GM18498 (cell line): ENCODE results near the gene NAT10.

Experiments used
- ATAC-seq: cut with Tn5 transposase; IDR thresholded peaks from one replicate; pipeline ENCODE4 v1.9.1; 2021; ENCODE audit warnings: mild to moderate bottlenecking, moderate library complexity; ENCODE audit not compliant: unreplicated experiment

NAT10 gene

DNA sequence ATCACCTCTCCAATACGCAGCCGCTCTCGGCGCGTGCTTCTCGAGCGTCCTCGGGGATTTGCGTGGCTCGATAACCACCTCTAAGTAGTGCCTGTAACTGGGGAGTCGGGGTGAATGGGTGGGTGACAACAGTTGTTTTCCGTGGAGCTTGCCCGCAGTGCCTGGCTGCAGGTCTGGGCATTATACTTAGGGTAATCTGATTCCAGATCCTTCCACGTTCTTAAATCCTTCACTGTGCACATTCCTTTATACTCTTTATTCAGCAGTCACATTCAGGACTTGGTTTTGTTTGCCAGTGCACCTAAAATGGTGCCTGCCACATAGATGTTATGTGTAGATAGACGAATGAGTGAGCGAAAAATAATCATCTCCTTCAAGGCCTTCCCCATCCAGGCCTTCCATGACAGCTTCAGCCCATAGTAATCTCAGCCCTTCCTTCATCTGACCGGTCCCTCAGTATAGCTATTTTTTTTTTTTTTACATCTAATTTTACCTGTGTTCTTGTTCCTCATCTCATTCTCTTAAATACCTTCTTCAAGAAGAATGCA, 602 bp downstream of the NAT10 start:
- ATAC-seq: no peak

DNA sequence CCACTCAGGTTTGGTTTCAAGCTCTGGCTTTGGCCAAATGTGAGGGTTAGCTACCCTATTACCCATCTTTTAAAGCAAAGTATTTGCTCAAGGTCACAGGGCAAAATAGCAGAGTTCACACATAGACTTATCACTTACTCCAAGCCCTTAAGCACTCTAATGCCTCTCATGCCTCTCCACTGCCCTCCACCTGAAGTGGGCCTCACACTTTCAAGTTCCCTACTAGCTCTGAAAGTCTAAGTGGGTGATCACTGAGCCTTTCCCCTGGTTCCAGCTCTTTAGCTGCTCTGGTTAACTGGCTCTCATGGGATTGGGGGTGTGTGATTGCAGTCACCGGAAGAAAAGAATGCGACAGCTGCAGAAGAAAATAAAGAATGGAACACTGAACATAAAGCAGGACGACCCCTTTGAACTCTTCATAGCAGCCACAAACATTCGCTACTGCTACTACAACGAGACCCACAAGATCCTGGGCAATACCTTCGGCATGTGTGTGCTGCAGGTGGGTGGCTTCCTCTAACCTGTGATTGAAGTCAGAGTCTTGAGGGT, 6.4 kb downstream of the NAT10 start:
- ATAC-seq: no peak

DNA sequence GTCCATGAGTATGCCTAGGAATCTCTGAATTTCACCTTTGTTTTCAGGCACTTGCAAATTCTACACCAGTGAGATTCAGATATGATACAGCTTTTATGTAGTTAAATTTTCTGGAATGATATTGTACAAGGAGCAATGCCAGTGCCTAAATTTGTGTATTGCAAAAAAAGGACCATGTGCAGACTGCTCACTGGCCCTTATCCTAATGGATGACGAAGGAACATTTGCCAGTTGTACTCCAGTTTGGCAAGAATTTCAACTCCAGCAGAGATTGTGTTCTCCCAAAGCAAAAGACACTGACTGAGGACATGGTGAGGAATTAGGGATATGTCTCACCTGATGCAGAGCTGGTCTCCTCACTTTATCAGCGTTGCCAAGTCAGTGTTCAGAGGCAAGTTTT, 8.6 kb downstream of the NAT10 start:
- ATAC-seq: no peak

DNA sequence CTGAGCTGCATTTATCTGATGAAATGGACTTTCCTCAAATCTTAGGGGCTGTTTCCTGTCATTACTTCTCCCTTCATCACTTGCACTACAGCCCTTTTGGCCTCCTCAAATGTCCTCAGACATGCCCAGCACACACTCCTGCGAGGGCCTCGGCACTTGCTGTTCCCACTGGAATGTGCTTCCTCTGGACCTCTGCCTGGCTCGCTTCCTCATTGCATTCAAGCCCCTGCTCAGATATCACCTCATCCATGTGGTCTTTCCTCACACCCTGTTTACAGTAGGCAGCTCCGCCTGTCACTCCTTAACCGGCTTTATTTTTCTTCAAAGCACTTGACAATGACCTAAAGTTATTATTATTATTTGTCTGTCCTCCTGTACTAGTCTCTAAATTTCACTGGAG, 9.0 kb downstream of the NAT10 start:
- no peak for ATAC-seq

DNA sequence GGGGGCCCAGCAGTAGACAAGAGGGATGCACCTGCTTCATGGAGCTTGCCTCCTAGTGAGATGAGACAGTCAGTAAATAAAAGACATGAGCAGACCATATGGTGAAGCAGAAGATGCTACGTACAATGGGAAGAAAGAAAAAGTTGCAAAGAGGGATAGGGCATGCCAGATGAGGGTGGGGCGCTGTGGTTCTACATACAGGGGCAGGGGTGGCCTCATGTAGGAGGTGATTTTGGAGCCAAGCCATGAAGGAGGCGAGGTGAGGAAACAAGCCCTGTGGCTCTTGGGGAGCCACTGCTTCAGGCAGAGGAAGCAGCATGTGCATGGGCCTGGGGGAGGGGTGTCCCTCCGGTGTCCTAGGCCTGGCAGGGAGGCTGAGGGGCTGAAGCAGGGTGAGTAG, 15.2 kb downstream of the NAT10 start:
- ATAC-seq: no peak

DNA sequence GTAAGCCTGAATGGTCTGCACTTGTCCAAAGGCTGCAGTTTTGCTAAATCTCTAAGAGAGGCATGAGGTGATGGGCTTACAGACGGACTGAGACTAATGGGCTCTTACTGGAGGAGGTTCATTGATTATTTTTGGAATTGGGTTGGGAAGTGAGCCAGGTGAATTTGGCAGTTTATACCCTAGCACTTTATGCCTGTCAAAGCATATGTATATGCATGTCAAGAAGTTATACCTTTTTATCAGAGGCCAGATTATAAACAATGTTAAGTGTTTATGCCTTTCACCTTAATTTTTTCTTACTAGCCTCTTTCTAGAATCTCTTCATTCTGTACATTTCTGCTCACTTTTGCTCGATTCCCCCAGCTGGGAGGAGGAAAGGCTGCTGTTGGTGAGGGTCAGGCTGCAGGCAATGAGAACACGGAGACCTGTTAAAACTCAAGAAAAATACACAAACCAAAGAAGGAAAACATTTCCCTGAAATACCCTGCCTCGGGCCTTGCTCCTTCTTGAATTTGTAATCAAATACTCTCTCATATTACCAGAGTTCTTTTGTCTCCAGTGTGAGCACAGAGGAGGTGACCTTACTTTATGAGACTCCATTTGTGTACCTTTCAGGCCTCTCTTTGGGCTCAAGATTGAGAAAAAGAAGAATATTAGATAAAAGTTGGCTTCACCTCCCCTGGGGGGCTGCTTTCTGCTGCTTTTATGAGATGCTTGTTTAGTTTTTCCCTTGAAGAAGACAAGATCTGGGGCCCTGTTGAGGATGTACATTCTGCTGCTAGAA, 19.6 kb downstream of the NAT10 start:
- ATAC-seq: no peak

DNA sequence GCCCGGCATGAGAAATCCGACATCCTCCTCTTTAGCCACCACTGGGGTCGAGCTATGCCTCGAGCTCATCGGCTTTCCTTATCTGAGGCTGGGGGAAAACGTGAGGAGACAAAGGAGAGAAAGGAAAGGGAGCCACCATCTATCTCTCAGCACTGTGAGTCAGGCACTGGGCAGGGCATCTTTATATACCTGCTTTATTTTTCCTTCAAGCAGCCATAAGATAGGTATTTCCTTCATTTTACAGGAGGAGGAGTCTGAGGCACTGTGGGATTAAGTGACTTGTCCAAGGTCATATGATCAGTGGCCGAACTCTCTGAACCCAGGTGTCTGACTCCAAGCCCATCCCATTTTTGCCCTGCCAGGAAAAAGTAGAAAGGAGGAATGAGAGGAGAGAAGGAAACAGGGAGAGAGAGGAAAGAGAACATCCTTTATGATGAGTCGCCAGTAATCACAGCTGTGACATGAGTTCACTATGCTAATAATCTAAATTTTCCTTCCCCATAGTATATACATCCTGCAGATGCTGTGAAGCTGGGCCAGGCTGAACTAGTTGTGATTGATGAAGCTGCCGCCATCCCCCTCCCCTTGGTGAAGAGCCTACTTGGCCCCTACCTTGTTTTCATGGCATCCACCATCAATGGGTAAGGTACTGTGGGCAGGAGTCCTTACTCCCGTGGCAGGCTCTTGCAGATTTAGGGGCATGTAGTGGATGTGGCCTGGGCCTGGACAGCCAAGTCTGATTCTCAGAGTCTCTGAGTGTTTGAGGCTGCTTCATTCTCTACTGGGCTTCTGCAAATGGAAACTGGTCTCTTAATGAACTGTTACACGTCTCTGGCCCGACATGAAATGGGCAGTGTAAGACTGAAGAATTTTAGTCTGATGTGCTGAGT, 21.8 kb downstream of the NAT10 start:
- no peak for ATAC-seq

DNA sequence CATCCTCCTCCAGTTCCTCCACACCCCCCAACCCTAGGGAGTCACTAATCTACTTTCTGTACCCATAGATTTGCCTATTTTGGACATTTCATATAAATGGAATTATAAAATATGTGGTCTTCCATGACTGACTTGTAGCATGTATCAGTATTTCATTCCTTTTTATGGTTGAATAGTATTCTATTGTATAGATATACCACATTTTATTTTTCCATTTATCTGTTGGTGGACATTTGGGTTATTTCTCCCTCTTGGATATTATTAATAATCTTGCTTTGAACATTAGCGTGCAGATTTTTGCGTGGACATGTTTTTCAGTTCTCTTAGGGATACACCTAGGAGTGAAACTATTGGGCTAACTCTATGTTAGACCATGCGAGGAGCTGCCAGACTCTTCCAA, 23.4 kb downstream of the NAT10 start:
- no peak for ATAC-seq

DNA sequence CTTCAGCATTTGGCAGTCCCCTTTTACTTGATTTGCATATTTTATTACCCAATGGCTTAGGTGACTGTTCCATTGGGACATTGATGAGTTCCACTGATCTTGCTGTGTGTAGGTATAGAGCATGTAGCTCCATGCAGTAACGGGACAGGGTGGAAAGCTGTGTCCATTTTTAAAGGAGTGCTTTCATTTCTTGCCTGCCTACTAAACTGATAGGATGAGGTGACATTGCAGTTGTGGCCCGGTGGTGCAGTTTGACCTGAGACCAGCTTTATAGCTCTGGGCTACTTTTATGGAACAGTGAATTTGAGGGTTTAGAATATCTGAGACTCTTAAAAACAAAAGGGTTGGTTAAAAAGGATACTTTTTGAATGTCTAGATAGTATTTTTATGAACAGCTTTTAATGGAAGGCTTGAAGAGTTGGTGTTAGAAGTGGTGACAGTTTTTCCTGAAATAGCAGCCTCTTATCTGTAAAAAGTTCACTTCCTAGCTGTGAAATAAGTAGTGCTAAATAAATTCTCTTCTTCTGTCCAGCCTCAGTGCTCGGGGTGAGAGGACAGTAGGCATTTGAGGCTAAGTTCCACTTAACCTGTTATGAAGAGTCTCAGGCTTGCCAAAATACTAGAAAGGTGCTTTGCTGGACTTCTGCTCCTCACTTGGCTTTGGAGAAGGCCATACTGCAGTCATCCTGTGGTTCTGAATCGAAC, 27.0 kb downstream of the NAT10 start:
- no peak for ATAC-seq

DNA sequence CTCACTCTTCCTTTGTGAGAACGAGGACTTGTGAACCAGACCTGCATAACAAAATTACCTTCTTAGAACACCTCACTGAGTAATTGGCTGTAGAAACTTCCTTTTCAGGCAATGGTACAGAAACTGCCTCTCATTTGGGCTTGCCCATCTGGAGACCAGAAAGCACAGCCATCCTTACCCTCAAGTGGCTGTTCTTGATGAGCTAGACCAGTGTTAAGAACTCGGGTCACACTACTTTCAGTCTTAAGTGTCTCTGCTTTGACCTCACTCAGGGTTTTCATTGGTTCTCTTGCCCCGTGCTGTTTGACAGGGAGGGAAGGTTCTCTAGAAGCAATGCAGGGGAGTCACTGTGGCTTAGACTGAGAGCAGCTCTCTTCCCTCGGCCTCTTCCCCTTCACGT, 29.3 kb downstream of the NAT10 start:
- ATAC-seq: peak; percentile 91

DNA sequence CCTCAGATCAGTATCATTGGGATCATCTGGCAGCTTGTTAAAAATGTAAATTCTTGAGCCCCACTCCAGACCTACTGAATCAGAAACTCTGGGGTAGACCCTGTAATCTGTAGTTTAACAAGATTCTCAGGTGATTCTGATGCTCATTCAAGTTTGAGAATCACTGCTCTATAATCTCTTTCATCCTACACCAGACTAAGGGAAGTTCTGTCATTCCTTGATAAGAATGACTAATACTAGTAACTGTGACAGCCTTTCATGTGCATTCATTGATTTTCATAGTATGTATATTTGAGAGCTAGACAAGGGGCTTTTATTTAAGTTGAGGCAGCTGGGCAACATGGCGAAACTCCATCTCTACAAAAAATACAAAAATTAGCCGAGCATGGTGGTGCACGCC, 30.0 kb downstream of the NAT10 start:
- ATAC-seq: no peak

DNA sequence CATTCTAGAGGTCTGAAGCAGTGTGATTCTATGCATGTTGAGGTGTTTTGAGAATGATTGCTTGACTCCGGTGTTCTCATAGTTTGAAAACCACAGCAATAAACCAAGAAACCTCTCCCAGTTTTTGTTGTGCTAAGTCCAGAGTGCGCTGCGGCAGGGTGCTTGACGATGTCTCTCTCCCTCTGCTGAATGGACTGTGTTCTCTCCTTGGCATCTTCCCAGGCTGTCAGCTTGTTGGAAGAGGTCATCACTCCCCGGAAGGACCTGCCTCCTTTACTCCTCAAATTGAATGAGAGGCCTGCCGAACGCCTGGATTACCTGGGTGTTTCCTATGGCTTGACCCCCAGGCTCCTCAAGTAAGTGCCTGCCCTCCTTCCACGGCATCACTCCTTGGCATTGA, 31.0 kb downstream of the NAT10 start:
- no peak for ATAC-seq

DNA sequence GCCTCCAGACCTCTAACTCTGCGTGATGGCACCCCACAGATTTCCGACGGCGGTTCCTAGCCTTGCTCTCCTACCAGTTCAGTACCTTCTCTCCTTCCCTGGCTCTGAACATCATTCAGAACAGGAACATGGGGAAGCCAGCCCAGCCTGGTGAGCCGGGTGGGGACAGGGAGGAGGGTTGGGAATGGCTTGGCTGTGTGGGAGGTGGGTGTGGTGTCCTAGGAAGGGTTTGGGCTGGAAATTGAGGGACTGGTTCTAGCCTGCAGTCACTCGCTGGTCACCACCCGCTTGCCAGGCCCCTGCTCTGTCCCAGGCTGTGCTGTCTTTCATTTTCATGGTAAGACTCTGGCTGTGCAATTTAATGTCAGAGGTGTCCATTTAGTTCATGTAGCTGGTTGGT, 33.9 kb downstream of the NAT10 start:
- no peak for ATAC-seq

DNA sequence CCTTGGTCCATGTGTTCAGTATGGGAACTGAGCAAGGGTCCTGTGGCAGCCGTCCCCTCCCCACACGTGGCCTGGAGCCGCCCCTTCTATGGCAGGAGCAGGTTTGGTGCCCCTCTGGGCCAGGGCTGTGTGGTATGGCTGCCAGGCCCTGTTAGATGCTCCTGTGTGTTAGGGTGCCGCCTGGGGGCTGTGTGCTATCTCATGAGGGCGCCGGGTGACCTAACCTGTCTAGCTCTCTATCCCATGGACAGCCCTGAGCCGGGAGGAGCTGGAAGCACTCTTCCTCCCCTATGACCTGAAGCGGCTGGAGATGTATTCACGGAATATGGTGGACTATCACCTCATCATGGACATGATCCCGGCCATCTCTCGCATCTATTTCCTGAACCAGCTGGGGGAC, 34.7 kb downstream of the NAT10 start:
- no peak for ATAC-seq

DNA sequence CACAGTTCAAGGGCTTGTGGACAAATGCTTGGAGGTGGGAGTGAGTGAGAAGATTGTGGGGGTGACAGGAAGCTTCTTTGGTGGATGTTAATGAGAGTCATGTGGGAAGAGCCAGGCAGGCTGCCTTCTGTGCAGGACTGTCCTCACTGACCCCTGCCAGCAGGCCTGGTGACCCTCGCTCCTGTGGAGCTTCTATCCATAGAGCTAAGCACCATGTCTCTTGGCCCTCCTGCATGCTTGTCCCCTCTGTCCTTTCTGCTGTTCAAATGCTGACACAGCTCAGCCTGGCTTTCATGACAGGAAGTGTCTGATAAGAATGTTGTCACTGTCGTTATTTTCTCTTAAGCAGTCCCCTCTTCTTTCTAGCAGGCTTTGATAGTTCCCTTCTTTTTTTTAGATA, 37.6 kb downstream of the NAT10 start:
- no peak for ATAC-seq

DNA sequence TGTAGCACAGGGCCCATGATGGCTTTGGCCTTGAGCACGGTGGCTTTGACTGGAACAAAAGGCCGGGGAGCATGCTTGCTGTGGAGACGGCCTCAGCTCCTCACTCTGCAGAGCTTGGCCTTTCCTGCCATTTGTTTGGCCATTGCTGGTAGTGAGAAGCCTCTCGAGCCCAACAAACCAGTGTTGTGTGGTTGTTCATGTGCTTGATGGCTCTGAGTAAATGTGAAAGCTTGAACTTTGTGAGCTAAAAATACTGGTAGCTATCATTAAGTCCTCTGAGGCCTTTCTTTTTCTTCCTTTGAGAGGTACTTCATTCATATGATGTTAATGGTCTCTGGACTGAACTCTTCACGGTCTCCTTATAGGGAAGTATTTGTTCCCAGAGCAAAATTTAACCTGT, 39.6 kb downstream of the NAT10 start:
- ATAC-seq: peak; percentile 46

DNA sequence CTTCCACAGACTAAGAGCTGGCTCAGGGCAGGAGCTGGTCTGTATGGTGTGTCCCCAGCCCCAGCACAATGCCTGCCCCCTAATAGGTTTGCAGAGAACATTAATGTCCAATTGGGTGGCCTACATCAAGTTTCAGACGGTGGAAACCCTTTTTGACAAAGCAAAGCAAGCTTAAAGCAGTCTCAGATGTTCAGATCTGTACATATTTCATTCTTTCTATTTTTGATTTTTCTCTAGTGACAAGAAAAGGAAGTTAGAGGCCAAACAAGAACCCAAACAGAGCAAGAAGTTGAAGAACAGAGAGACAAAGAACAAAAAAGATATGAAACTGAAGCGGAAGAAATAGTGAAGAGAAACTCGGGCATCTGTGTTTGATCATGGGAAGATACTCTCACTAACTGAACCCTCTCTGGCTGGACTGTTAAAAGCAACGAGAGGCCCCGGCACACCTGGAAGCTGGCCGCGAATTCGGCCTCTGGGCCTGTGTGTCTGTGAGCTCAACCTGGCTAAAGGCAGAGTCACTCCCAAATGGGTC, 40.5 kb downstream of the NAT10 start:
- ATAC-seq: peak; percentile 50

DNA sequence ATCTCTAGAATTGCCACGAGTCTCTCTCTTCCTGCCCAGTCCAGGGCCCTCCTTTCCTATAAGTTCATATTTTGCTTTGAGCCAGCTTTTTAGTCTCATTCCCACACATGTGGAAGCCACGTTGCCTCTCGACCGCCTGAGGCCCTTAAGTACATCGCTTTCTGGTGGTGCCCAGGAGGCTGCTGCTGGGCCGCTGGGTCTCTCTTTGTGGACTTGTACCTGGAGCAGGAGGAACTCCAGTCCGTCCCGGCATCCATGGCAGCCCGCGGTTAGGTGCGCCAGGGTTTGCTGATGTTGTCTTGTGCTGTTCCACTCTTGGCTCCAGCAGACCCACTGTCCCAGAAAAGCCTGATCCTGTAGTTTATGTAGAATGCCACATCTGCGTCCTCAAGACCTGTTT, 41.0 kb downstream of the NAT10 start:
- ATAC-seq: no peak

DNA sequence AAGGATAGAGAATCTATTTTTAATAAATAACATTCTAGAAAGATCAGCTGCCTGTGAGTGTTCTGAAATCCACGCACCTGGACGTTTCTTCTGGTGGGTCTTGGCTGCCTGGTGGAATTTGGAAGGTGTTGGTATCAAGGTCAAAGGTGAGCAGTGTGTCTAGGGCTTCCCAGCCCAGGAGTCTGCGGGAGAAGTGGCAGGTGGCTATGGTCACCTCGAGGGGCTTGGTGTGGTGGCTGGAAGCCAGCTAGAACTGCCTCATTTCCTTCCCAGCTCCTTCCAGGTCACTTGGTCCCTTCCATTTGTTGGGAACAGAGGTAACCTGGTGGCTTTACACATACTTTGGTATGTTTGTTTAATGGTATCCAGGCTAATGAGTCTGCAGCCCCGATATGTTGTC, 41.4 kb downstream of the NAT10 start:
- no peak for ATAC-seq

DNA sequence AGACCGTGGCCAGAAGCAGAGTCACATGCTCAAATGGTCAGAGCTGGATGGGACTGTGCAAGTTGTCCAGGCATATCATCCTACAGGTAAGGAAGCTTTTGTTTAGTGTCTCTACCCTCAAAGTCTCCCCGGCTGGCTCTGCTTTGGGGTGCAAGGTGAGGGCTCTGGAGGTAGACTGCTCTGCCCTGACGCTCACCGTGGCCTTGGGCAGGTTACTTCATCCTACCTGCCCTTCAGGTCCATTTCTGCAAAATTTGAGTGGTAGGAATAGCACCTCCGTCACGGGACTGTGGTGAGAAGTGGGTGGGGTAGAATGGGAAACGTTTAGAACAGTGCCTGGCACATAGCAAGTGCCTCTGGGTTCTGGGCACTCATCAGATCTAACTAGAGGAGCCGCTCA, 42.2 kb downstream of the NAT10 start:
- ATAC-seq: no peak
